AG04449 (cell line): ENCODE results near the gene DGCR2.
"Not testable (repeated sequence)": the region's sequence is repeated elsewhere in the genome, so short reads cannot be mapped to it uniquely, and the experiment has no call there.

Experiments used
- CTCF ChIA-PET: fragments of 350-600 bp; formaldehyde crosslinking; extraction: SDS; loops from one replicate; lab custom pipeline; 2021; ENCODE audit warnings: antibody characterized with exemption; lab: Yijun Ruan, JAX
- POLR2A ChIA-PET: fragments of 400-600, 350-600 bp; formaldehyde crosslinking; extraction: SDS; loops from one replicate; lab custom pipeline; 2020; ENCODE audit warnings: antibody characterized with exemption, inconsistent platforms; lab: Yijun Ruan, JAX
- DNase-seq: peaks from one replicate; pipeline ENCODE4 v3.0.0-alpha.2; 2010; ENCODE audit warnings: low read depth, low spot score
- H3K4me3 ChIP-seq: 2 replicates; pipeline ENCODE4 v1.5.1; 2011; ENCODE audit warnings: low read depth, mild to moderate bottlenecking, control low read depth, low read length
- CTCF ChIP-seq: IDR thresholded peaks from one replicate; pipeline ENCODE4 v1.5.1; 2011; ENCODE audit warnings: mild to moderate bottlenecking, moderate library complexity, low read length, control low read depth, inconsistent platforms; ENCODE audit not compliant: insufficient read depth; ENCODE audit errors: missing control alignments

DGCR2 gene

GRCh38 chr22:18988958-18989357, 133.3 kb downstream of the DGCR2 start:
- no peak for DNase-seq
- POLR2A ChIA-PET: no interaction called here
- TF ChIP-seq CTCF: no peak
- no peak overlapping the region for H3K4me3 ChIP-seq
- CTCF ChIA-PET: no interaction called here

- ChIA-PET POLR2A (no interaction called here), CTCF (no interaction called here)
- DNase-seq: no peak
- no peak overlapping the region for H3K4me3 ChIP-seq
- peak; percentile 52 for TF ChIP-seq CTCF
These were observed 134.4 kb downstream of the DGCR2 start for GRCh38 chr22:18987765-18988164.

- POLR2A ChIA-PET, DNase-seq, H3K4me3 ChIP-seq, CTCF ChIA-PET: not testable (repeated sequence)
These were observed 135.1 kb downstream of the DGCR2 start for GRCh38 chr22:18987114-18987513.
